HG03439 (cell line): Measurements from ENCODE around the gene S100A16.
"Not testable (repeated sequence)": the region's sequence is repeated elsewhere in the genome, so short reads cannot be mapped to it uniquely, and the experiment has no call there.

ENCODE experiments used
- ATAC-seq: cut with Tn5 transposase; IDR thresholded peaks from one replicate; pipeline ENCODE4 v1.9.1; 2021; ENCODE audit warnings: mild to moderate bottlenecking, moderate library complexity; ENCODE audit not compliant: unreplicated experiment

The S100A16 gene

DNA sequence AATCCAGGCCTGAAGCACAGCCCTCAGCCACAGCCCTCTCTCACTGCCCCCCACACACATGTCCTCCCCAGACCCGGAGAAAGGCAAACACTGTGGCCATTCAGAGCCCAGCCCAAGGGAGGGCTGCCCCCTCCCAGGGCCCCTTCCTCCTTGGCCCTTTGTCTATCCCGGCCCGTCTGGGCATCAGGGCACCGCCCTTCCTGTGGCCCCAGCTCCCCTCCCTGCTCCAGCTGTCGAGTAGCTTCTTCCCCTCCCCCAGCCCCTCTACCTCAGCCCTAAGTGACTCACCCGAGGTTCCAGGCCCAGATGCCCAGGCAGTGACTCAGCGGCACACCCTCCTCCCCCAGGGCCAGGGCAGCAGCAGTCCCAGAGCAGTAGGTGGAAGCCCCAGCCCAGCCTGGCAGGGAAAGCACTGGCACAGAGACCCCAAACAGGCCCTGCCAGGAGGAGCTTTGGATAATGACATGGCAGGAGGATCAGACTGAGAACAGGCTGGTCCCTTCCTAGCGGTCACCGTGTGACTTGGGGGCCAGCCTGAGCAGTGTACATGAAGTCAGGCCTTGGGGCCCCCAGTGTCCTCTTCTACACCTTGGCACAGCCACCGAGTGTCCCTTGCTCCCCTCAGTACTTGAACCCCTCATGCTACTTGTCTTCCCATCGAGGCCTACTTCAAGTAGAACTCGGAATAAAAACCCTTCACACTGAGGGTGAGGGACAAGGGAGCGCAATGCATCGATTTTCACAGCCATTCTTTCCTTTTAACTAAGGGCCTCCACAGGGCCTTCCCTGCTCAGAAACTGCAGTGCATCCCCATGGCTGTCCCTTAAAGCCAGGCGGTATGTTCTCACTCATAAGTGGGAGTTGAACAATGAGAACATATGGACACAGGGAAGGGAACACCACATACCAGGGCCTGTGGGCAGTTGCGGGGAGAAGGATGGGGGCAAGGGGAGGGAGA is 46.2 kb downstream of the S100A16 start:
- no peak for ATAC-seq

DNA sequence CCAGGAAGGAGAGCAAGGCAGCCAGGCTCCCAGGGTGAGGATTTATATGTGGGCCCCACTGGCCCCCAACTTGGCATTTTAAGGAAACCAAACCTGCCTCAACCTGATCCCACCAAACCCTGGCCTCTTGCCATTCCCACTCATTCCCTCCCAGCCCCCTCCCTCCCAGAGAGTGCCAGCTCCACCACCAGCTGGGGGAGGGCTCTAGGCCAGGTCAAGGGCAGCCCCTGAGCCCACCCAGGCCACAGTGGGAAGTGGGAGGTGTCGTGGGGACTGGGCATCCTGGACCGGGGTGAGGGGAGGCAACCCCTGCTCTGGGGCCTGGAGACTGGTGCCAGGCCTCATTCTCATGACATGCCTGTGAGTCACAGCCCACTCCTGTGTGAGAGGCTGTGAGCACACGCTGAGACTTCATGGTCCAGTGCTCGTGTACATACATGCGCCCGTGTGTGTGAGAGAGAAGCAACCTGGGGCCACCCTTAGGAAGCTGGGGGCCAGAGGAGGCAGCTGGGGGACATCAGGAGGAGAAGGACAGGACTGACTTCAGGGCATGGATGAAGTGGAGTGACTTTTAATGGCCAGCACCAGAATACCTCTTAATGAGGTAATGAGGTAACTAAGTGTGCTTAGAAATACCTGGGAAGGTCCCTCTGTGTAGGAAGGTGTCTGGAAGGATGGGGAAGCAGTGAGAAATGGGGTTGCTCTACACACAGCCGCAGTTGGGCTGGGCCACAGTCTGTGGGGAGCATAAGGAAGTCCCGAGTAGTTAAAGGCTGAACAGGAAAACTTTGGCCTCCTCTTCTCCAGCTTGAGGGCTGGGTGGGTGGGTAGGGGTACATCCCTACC is 47.2 kb downstream of the S100A16 start, which contains the start of gene S100A2:
Gene S100A2 (minus strand): TSS at position 316 of the 846 bp plus-strand sequence. CDS start 1,967 bp downstream, outside the sequence.
- no peak for ATAC-seq

DNA sequence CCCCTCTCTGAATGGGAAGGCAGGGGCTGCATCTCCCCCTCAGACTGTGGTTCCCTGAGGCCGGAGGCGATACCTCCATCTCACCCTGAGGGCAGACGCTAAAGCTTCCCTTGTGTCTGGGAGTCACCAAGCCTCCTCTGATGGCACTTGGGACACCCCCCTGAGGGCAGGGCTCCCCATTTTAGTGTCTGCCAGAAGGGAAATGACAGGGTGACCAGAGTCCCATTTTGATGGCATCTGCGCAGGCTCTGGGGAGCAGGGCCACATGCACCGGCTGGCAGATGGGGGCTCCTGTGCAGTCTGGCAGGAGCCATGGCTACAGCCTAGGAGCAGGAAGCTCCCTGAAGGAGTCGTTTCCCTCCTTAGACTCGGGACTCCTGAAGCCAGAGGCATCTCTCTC is 48.9 kb downstream of the S100A16 start:
- ATAC-seq: no peak

DNA sequence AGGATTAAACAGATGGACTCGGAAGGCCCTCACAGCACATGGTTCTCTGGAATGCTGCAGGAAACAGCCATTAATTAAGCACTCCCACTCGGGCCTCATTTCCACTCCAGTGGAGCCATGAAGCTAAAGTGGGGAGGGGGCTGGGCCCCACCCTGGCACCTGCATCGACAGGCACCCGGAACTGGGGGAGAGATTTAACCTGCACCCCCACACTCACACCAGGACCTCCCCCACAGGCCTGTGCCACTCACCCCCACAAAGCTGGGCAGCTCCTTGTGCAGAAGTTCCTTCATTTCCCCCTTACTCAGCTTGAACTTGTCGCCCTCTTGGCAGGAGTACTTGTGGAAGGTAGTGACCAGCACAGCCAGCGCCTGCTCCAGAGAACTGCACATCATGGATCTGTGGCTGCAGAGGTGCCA is 49.4 kb downstream of the S100A16 start:
- ATAC-seq: no peak

DNA sequence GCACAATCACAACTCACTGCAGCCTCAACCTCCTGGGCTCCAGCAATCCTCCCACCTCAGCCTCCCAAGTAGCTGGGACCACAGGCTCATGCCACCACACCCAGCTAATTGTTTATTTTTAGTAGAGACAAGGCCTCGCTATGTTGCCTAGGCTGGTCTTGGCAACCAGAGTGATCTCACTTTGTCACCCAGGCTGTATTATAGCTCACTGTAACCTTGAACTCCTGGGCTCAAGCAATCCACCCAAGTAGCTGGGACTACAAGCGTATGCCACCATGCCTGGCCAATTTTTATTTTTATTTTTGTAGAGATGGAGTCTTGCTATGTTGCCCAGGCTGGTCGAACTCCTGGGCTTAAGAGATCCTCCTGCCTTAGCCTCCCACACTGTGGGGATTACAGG is 50.9 kb downstream of the S100A16 start:
- not testable (repeated sequence) for ATAC-seq

DNA sequence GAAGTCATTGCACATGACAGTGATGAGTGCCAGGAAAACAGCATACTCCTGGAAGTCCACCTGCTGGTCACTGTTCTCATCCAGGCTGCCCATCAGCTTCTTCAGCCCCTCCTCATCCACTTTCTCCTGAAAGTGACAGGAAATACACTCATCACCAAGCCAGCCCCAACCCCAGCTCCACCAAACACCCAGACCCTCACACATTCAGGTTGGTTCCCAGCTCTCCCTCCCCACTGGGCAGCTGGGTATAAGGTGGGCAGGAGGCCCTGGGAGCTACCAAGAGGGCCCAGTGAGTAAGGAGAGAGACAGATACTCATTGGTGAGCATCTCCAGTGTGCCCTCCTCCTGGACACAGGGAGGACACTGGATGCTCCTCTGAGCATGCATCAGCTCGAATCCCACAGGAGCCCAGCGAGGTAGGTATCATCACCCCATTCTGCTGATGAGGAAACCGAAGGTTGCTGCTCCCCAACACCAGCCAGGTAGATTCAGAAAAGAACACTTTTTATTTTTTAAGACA is 51.4 kb downstream of the S100A16 start:
- no peak for ATAC-seq

DNA sequence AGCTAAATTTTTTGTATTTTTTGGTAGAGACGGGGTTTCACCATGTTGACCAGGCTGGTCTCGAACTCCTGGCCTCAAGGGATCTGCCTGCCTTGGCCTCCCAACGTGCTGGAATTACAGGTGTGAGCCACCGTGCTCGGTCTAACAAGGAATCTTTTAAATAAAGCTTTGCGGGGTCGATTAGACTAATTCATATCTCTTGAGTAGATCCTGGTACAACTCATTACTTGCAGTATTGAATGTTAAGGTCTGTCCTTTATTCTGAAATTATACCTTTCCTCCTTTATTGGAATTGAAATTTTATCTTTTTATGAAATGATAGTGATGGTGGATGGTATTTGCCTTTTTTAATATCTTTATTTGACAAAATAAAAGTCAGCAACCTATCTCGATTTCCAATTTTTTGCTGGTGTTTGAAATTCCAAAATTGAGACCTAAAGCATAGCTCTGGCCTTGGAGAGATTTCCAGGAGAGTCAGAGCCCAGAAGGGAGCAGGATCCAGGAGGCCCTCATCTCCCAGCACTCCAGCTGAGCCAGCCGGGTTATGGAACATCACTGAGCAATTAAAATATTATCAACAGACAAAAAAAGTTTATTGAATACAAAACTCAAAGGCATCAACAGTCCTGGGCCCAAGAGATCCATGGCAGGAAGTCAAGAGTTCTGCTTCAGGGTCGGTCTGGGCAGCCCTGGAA is 52.0 kb downstream of the S100A16 start:
- no peak for ATAC-seq

DNA sequence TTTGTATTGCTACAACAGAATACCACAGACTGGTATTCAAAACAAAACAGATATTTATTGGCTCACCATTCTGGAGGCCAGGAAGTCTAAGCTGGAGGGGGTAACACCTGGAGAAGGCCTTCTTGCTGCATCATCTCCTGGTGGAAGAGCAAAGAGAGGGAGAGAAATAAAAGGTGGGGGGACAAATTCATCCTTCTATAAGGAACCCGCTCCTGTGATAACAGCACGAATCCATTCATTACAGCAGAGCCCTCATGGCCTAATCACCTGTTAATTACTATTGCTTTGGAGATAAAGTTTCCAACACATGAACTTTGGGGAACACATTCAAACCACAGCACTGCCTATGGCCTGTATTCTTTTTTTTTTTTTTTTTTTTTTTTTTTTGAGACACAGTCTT is 52.7 kb downstream of the S100A16 start:
- no peak for ATAC-seq

DNA sequence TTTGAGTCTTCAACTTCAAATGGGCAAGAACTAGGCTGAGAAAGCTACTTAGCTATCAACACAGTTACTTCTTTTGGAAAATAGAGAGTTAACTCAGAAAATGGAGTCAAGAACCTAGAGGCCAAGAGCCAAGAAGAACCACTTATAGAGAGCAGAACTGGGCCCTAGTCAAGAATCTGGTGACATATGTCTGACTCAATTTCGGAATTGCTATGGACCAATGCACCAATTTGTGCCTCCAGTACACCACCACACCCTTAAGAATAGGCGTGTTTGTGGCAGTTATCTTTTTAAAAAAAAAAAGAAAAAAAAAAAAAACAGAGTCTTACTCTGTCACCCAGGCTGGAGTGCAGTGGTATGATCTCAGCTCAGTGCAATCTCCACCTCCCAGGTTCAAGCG is 55.1 kb downstream of the S100A16 start:
- no peak for ATAC-seq
